ENCODE results near the gene ASB13.

Gene ASB13

GRCh38 chr10:5661043-5661442 lies 5.4 kb downstream of the ASB13 start:
- Histone ChIP-seq H2AFZ (ENCODE audit: low read length) (no peak overlapping the region), H3K4me2 (ENCODE audit: low read depth, low read length) (no peak overlapping the region), H3K9me2 (replicated peaks; ENCODE audit: insufficient read depth, low read length) (no peaks in the 10 kb centered on the region), H3K9me3 (replicated peaks; ENCODE audit: insufficient read depth, low read length) (no peaks in the 10 kb centered on the region), H3K9ac (ENCODE audit: low read length) (no peak overlapping the region), H3K36me3 (replicated peaks; ENCODE audit: insufficient read depth, low read length) (no peaks in the 10 kb centered on the region), H3K4me1 (ENCODE audit: low read length) (peaks cover 7% of the 10 kb centered on the region; the same call in 1 of the 2 replicates), H3K27me3 (replicated peaks; ENCODE audit: insufficient read depth, low read length) (no peaks in the 10 kb centered on the region), H3K4me3 (ENCODE audit: low read length) (no peak overlapping the region), H3F3A (ENCODE audit: insufficient read depth, low read length) (no peaks in the 10 kb centered on the region), H3K27ac (ENCODE audit: low read length) (no peak overlapping the region), H4K20me1 (ENCODE audit: insufficient read depth, low read length) (no peaks in the 10 kb centered on the region), H3K79me2 (ENCODE audit: low read length) (no peaks in the 10 kb centered on the region)
- TF ChIP-seq EZH2phosphoT487 (IDR thresholded peaks at IDR 0.05; ENCODE audit: low read length) (no peak), CTCF (IDR thresholded peaks at IDR 0.05; ENCODE audit: low read length) (no peak), EZH2 (optimal IDR thresholded peaks at IDR 0.05; ENCODE audit: low read depth, low read length) (no peak)
- DNase-seq = no peak

- no peak overlapping the region for H3K4me2 ChIP-seq (ENCODE audit: low read depth, low read length)
- H3K27me3 ChIP-seq (replicated peaks; ENCODE audit: insufficient read depth, low read length) = no peaks in the 10 kb centered on the region
- TF ChIP-seq EZH2 (optimal IDR thresholded peaks at IDR 0.05; ENCODE audit: low read depth, low read length) (no peak), EZH2phosphoT487 (IDR thresholded peaks at IDR 0.05; ENCODE audit: low read length) (no peak), CTCF (IDR thresholded peaks at IDR 0.05; ENCODE audit: low read length) (no peak)
- DNase-seq = no peak
- H3K9me2 ChIP-seq (replicated peaks; ENCODE audit: insufficient read depth, low read length) = no peaks in the 10 kb centered on the region
- no peak overlapping the region for H3K4me3 ChIP-seq (ENCODE audit: low read length)
- H3K9ac ChIP-seq (ENCODE audit: low read length) = no peak overlapping the region
- no peak overlapping the region for H3K27ac ChIP-seq (ENCODE audit: low read length)
- H3K4me1 ChIP-seq (ENCODE audit: low read length) = peaks cover 17% of the 10 kb centered on the region
- no peak overlapping the region for H2AFZ ChIP-seq (ENCODE audit: low read length)
- H3F3A ChIP-seq (ENCODE audit: insufficient read depth, low read length) = peaks cover 8% of the 10 kb centered on the region
- no peaks in the 10 kb centered on the region for H4K20me1 ChIP-seq (ENCODE audit: insufficient read depth, low read length)
- H3K79me2 ChIP-seq (ENCODE audit: low read length) = no peaks in the 10 kb centered on the region
- no peaks in the 10 kb centered on the region for H3K9me3 ChIP-seq (replicated peaks; ENCODE audit: insufficient read depth, low read length)
- no peaks in the 10 kb centered on the region for H3K36me3 ChIP-seq (replicated peaks; ENCODE audit: insufficient read depth, low read length)
Observed at GRCh38 chr10:5659702-5660528, 6.5 kb downstream of the ASB13 start.

- peaks cover 23% of the 10 kb centered on the region for H3K4me1 ChIP-seq (ENCODE audit: low read length)
- H3K9ac ChIP-seq (ENCODE audit: low read length) = no peak overlapping the region
- no peak overlapping the region for H3K4me2 ChIP-seq (ENCODE audit: low read depth, low read length)
- peaks cover 12% of the 10 kb centered on the region for H3F3A ChIP-seq (ENCODE audit: insufficient read depth, low read length)
- no peaks in the 10 kb centered on the region for H3K36me3 ChIP-seq (replicated peaks; ENCODE audit: insufficient read depth, low read length)
- no peaks in the 10 kb centered on the region for H3K9me3 ChIP-seq (replicated peaks; ENCODE audit: insufficient read depth, low read length)
- no peaks in the 10 kb centered on the region for H3K9me2 ChIP-seq (replicated peaks; ENCODE audit: insufficient read depth, low read length)
- no peak overlapping the region for H2AFZ ChIP-seq (ENCODE audit: low read length)
- H3K79me2 ChIP-seq (ENCODE audit: low read length) = no peaks in the 10 kb centered on the region
- H3K27me3 ChIP-seq (replicated peaks; ENCODE audit: insufficient read depth, low read length) = no peaks in the 10 kb centered on the region
- TF ChIP-seq EZH2phosphoT487 (IDR thresholded peaks at IDR 0.05; ENCODE audit: low read length) (no peak), CTCF (IDR thresholded peaks at IDR 0.05; ENCODE audit: low read length) (no peak), EZH2 (optimal IDR thresholded peaks at IDR 0.05; ENCODE audit: low read depth, low read length) (no peak)
- no peak for DNase-seq
- H3K4me3 ChIP-seq (ENCODE audit: low read length) = no peak overlapping the region
- H3K27ac ChIP-seq (ENCODE audit: low read length) = no peak overlapping the region
- H4K20me1 ChIP-seq (ENCODE audit: insufficient read depth, low read length) = no peaks in the 10 kb centered on the region
Observed at GRCh38 chr10:5658871-5659618, 7.3 kb downstream of the ASB13 start.
